MM.1S (cell line): ENCODE results near the gene OCRL.

Experiments used
- DNase-seq: peaks from one replicate; pipeline ENCODE4 v3.0.0-alpha.2; 2015
- H2AFZ ChIP-seq: fragments of 300-600 bp; sonication (generic); 2 replicates; pipeline ENCODE4 v1.6.0; 2016; ENCODE audit warnings: antibody characterized with exemption, low read length
- H3F3A ChIP-seq: fragments of 300-600 bp; sonication (generic); 2 replicates; pipeline ENCODE4 v1.6.1; 2016; ENCODE audit warnings: mild to moderate bottlenecking, antibody characterized with exemption, low read length, moderate library complexity, mixed read lengths; ENCODE audit not compliant: insufficient read depth
- H3K27ac ChIP-seq: fragments of 300-600 bp; sonication (generic); 2 replicates; pipeline ENCODE4 v1.5.1; 2016; ENCODE audit warnings: mild to moderate bottlenecking, low read length
- H3K27me3 ChIP-seq: fragments of 300-600 bp; sonication (generic); replicated peaks from 2 replicates; pipeline ENCODE4 v1.6.0; 2016; ENCODE audit warnings: low read length; ENCODE audit not compliant: insufficient read depth
- H3K36me3 ChIP-seq: fragments of 300-600 bp; sonication (generic); replicated peaks from 2 replicates; pipeline ENCODE4 v1.6.1; 2016; ENCODE audit warnings: mild to moderate bottlenecking, low read length, mixed read lengths; ENCODE audit not compliant: insufficient read depth
- H3K4me1 ChIP-seq: fragments of 300-600 bp; sonication (generic); 2 replicates; pipeline ENCODE4 v1.6.1; 2016; ENCODE audit warnings: low read length, mixed read lengths
- H3K4me2 ChIP-seq: fragments of 300-600 bp; sonication (generic); 2 replicates; pipeline ENCODE4 v1.6.0; 2016; ENCODE audit warnings: low read depth, low read length
- H3K4me3 ChIP-seq: fragments of 300-600 bp; sonication (generic); 2 replicates; pipeline ENCODE4 v1.5.1; 2016; ENCODE audit warnings: low read length, mixed read lengths
- H3K79me2 ChIP-seq: fragments of 300-600 bp; sonication (generic); 2 replicates; pipeline ENCODE4 v1.6.1; 2016; ENCODE audit warnings: mixed run types, low read length, mixed read lengths
- H3K9ac ChIP-seq: fragments of 300-600 bp; sonication (generic); 2 replicates; pipeline ENCODE4 v1.6.1; 2016; ENCODE audit warnings: low read length, mixed read lengths
- H3K9me2 ChIP-seq: fragments of 300-600 bp; sonication (generic); replicated peaks from 2 replicates; pipeline ENCODE4 v1.6.1; 2016; ENCODE audit warnings: mild to moderate bottlenecking, low read length, mixed read lengths; ENCODE audit not compliant: insufficient read depth
- H3K9me3 ChIP-seq: fragments of 300-600 bp; sonication (generic); replicated peaks from 2 replicates; pipeline ENCODE4 v1.6.1; 2016; ENCODE audit warnings: mild to moderate bottlenecking, low read length, mixed read lengths; ENCODE audit not compliant: insufficient read depth
- H4K20me1 ChIP-seq: fragments of 300-600 bp; sonication (generic); 2 replicates; pipeline ENCODE4 v1.6.1; 2016; ENCODE audit warnings: mild to moderate bottlenecking, low read length, moderate library complexity, mixed read lengths; ENCODE audit not compliant: insufficient read depth
- EZH2 ChIP-seq: fragments of 300-600 bp; sonication (generic); optimal IDR thresholded peaks from 2 replicates; pipeline ENCODE3; 2017; ENCODE audit warnings: low read depth, mild to moderate bottlenecking, antibody characterized with exemption, low read length, mixed read lengths
- EZH2phosphoT487 ChIP-seq: fragments of 300-600 bp; sonication (generic); IDR thresholded peaks from 2 replicates; pipeline ENCODE4 v1.6.1; 2018; ENCODE audit warnings: antibody characterized with exemption, low read length
- TF ChIP-seq, protein P1 (sequence below): fragments of 300-600 bp; sonication (generic); IDR thresholded peaks from 2 replicates; pipeline ENCODE4 v1.5.1; 2016; ENCODE audit warnings: antibody characterized with exemption, low read length, mixed read lengths

OCRL gene

DNA sequence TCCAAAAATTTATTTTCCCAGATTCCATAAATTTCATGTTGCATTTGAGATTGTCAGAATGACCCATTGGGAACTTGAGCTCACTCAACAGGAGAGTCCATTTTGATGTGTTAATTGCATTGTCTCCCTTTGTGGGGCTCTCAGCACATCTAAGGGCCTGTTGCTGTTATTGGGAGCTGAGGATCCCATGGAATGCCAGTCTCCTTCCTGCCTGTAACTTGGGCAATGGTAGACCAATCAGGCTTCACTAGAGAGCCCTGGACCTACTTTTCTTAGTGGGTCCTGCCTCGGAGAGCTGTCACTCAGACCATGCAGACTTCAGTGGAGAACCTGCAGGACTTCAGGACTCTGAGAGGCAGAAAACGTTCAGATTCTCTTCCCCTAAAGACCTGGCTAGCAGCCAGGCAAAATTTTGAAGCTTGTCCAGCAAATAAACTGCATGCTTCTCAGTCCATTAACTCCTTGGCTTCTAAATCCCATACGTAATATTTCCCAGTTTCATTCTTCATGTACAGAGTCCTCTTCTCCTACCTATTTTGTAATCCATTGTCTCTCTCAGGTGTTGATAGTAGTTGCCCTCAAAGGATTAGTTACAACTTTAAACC, 25.1 kb downstream of the OCRL start:
- Histone ChIP-seq H3F3A (no peaks in the 10 kb centered on the region), H4K20me1 (no peaks in the 10 kb centered on the region), H2AFZ (no peak overlapping the region), H3K9me2 (no peaks in the 10 kb centered on the region), H3K9me3 (no peaks in the 10 kb centered on the region), H3K27ac (no peak overlapping the region), H3K79me2 (no peaks in the 10 kb centered on the region), H3K4me1 (no peaks in the 10 kb centered on the region), H3K4me3 (no peak overlapping the region), H3K9ac (no peak overlapping the region), H3K36me3 (no peaks in the 10 kb centered on the region), H3K27me3 (no peaks in the 10 kb centered on the region), H3K4me2 (no peak overlapping the region)
- no peak for DNase-seq
- TF ChIP-seq, protein P1, sequence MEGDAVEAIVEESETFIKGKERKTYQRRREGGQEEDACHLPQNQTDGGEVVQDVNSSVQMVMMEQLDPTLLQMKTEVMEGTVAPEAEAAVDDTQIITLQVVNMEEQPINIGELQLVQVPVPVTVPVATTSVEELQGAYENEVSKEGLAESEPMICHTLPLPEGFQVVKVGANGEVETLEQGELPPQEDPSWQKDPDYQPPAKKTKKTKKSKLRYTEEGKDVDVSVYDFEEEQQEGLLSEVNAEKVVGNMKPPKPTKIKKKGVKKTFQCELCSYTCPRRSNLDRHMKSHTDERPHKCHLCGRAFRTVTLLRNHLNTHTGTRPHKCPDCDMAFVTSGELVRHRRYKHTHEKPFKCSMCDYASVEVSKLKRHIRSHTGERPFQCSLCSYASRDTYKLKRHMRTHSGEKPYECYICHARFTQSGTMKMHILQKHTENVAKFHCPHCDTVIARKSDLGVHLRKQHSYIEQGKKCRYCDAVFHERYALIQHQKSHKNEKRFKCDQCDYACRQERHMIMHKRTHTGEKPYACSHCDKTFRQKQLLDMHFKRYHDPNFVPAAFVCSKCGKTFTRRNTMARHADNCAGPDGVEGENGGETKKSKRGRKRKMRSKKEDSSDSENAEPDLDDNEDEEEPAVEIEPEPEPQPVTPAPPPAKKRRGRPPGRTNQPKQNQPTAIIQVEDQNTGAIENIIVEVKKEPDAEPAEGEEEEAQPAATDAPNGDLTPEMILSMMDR: no peak
- TF ChIP-seq EZH2phosphoT487: no peak
- TF ChIP-seq EZH2: no peak

DNA sequence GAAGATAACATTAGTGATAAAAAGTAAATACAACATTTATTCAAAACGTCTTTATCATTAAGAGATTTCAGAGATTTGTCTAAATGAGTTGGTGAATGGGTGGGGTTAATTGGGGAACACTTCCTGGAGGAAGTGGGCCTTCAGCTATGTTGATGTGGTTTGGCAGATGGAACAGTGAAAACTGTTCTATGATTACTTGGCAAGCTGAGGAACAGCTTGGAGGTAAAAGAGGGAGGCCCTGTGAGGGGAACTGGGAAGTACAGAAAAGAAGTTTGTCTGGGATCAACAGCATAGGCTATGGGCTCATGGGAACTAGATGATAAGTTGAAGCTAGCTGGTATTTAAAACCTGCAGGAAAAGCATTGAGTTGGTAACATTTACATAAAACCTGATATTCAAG, 26.0 kb downstream of the OCRL start:
- Histone ChIP-seq H3K4me3 (no peak overlapping the region), H3K9me2 (no peaks in the 10 kb centered on the region), H3K79me2 (no peaks in the 10 kb centered on the region), H3K4me1 (no peaks in the 10 kb centered on the region), H3K9ac (no peak overlapping the region), H4K20me1 (no peaks in the 10 kb centered on the region), H3F3A (no peaks in the 10 kb centered on the region), H3K27ac (no peak overlapping the region), H3K4me2 (no peak overlapping the region), H3K27me3 (no peaks in the 10 kb centered on the region), H3K9me3 (no peaks in the 10 kb centered on the region), H2AFZ (no peak overlapping the region), H3K36me3 (no peaks in the 10 kb centered on the region)
- no peak for DNase-seq
- TF ChIP-seq EZH2phosphoT487 (no peak), EZH2 (no peak)
- TF ChIP-seq, protein P1: no peak

DNA sequence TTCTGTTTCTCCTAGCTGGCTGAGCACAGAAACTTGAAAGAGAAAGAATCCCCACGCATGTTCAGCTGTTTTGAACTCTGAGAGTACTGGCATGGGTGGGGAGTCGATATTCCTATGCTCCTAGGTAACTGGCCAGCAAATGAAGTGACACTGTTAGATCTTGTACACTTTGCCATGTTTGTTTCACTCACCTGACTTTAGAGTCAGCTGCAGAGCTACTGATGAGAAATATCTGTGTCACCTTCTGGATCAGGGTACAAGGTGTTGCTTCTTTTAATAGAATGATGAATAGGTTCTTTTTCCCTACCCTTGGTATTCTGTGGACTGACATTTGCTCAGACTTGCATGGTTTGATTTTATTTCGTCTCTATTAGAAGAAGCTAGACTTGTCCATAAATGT, 28.3 kb downstream of the OCRL start:
- Histone ChIP-seq H2AFZ (no peak overlapping the region), H3K9me3 (no peaks in the 10 kb centered on the region), H3K36me3 (no peaks in the 10 kb centered on the region), H3F3A (no peaks in the 10 kb centered on the region), H3K79me2 (no peaks in the 10 kb centered on the region), H3K27ac (no peak overlapping the region), H3K4me2 (no peak overlapping the region), H3K4me3 (no peak overlapping the region), H3K9me2 (no peaks in the 10 kb centered on the region), H3K27me3 (no peaks in the 10 kb centered on the region), H3K4me1 (no peaks in the 10 kb centered on the region), H3K9ac (no peak overlapping the region), H4K20me1 (no peaks in the 10 kb centered on the region)
- no peak for DNase-seq
- TF ChIP-seq EZH2phosphoT487 (no peak), EZH2 (no peak)
- TF ChIP-seq, protein P1: no peak
